ENCODE data around the gene KCNG4.

Gene KCNG4

GRCh38 chr16:84239909-84240308 is at the start of gene KCNG4:
TSS of gene KCNG4 (minus strand) at chr16:84240012. CDS start at chr16:84237485, 2,527 bp downstream.
- DNase-seq: no peak

DNA sequence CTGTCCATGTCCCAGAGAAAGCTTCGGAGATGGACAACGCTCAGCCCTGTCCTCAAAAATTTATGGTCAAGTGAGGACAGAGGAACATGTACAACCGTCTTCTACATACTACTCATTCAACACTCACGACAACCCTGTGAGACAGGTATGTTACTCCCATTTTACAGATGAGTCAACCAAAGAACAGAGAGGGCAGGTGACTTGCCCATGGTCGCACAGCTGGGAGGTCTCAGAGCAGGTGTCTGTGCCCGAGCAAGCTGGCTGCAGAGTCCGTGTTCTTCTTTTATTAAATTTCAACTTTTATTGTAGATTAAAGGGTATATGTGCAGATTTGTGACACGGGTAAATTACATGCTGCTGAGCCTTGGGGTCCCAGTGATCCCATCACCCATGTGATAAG is 49.1 kb upstream of the KCNG4 start:
- no peak for DNase-seq

- no peak for DNase-seq
Observed at GRCh38 chr16:84286578-84287240, 46.9 kb upstream of the KCNG4 start.

DNA sequence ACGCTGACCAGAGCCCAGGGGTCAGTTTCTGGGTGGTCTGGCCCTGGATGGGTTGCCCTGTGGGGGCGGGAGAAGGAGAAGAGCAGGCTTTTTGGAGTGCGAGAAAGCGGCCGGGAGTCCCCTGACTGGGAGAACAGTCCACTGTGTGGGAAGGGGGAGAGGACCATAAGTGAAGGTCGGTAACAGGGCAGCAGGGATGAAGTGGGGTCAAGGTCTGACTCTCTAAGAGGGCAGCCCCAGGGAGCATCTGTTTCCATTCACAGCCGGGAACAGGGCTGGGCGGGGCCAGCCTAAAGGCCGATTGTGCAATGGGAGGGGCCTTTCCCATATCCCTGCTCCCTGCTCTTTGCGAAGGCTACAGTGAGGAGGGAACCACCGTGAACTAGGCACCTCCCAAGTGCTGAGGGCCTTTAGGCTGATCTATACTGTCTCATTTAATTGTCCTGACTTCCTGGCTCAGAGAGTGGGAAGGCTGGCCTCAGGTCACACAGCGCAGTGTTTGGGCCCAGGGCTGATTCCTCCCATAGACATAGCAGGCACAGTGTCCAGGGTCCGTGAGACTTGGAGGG is 44.4 kb upstream of the KCNG4 start:
- DNase-seq: no peak

DNA sequence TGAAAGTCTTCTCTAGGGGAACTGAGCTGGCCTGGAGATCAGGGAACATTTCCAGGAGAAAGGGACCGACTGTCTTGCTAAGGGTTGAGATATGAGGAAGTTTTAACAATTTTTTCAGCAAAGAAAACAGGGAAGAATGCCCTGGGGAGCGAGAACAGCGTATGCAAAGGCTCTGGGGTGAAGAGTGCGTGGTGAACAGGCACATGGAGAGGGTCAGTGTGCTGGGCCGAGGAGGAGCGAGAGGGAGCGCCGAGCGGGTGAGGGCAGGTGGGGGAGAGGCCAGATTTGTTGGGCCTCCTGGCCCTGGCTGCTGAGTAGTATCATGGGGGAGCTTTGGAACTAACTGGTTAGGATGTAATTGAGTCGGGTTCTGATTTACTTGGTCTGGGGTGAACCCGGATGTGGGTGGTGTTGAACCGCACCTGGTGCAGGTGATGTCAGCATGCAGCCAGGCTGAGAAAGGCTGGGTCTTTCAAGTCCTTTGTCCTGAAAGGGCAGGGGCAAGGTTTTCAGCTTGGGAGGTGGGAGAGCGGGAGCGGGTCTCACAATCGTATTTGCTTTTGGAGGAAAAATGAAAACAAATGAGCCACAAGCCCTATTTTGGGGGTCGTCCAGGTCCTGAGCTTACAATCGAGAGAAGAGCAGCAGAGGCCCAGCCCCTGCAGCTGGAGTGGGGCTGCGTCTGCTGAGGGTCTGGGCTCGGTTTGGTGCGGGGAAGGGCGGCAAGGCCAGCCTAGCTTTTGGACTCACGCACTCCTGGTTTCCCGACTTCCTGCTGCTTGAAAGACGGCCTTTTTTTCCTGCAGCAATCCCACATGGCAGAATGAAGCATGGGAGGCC is 43.7 kb upstream of the KCNG4 start:
- no peak for DNase-seq

- no peak for DNase-seq
Observed at GRCh38 chr16:84282533-84282932, 42.7 kb upstream of the KCNG4 start.

- DNase-seq: no peak
Observed at GRCh38 chr16:84281074-84281473, 41.3 kb upstream of the KCNG4 start.

DNA sequence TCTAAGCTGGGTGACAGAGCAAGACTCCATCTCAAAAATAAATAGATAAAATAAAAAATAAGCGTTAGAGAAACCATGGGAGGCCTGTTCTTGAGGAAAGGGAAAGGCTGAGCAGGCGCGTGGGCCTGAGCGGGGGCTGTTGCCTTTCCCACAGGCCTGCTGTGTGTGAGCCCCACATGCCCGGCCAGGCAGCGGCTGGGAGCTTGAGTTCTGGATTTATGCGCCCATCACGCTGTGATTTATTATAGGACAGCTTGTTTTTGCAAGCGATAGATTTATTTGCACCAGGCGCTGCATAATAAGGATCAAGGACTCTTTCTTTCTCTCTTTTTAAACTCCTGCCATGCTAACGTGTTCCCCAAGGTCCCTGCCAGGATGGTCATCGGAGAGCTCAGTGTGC is 40.1 kb upstream of the KCNG4 start:
- no peak for DNase-seq

DNA sequence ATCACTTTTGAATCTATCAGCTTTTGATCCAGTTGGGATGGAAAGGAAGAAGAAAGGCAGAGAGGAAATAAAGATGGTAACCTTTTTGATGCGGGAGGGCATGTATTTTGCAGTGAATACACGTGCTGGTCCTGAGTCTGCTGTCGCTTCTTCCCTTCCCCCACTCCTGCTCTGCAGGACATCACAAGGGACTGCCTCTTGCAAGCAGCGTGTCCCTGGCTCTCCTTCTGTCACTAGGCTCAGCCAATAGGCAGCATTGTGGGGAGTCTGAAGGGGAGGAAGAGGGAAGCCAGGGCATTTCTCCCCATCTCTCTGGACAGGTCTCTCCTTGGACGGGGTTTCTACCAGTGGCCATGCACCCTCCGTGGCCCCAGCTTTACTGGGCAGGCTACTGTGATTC is 39.2 kb upstream of the KCNG4 start:
- DNase-seq: no peak

- no peak for DNase-seq
Observed at GRCh38 chr16:84278333-84278732, 38.5 kb upstream of the KCNG4 start.

- peak; percentile 68 for DNase-seq
Observed at GRCh38 chr16:84277244-84277823, 37.5 kb upstream of the KCNG4 start.

DNA sequence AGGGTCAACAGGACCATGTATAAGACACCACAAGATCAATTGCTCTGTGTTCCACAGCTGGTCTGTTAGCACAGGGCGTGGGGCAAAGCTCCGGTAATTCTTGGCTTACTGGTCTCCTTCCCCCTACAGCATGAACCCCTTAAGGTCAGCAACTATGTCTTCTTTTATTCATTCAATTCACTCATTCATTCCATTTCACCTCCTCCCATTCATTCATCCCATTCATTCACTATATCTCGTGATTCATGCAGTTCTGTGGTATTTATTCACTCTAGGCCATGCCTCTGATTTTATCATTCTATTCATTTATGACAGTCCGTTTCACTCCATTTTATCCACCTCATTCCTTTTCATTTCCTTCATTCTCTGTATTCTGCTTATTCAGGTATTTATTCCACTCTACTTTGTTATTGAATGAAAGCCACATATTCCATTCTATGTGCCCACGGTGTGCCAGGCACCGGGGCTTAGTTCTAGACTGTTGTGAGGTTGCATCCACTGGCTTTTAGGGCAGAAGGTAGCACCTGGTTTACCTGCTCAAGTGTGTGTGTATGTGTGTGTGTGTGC is 35.9 kb upstream of the KCNG4 start:
- no peak for DNase-seq

DNA sequence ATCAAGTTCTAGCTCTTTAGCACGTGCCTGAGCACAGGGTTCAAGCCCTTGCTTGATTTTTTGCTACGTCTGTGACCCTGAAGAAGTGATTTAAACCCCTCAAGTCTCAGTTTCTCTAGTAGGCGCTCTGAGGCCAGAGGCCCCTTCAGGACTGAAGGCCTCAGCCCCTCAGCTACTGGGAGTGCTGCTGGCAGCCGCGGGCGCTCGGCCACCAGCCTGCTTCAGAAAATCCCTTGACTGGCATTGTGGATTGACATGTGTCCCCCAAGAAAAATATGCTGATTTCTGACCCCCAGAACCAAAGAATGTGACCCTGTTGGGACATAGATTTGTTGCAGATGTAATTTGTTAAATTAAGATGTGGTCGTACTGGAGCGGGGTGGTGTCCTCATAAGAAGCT is 34.7 kb upstream of the KCNG4 start:
- DNase-seq: no peak

DNA sequence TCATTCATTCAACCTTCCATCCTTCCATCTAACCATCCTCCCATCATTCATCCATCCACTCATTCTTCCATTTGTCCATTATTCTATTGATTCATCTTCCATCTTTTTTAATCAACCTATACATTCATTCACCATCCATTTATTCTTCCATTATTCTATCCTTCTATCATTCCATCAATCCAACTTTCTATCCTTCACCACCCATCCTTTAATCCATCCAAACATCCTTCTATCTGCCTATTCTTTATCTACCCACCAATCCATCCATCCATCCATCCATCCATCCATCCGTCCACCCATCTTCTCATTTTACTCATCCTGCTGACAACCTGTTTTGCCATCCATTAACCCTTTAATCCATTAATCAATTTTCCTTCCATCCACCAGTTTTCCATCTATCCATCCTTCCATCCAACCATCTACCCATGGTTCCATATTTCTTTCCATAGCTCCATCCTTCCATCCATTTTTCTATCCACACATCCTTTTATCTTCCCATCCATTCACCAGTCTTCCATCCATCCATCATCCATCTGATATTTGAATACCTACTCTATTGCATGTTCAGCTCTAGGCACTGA is 33.0 kb upstream of the KCNG4 start:
- no peak for DNase-seq

GRCh38 chr16:84271866-84272265 is 32.1 kb upstream of the KCNG4 start:
- DNase-seq: no peak

DNA sequence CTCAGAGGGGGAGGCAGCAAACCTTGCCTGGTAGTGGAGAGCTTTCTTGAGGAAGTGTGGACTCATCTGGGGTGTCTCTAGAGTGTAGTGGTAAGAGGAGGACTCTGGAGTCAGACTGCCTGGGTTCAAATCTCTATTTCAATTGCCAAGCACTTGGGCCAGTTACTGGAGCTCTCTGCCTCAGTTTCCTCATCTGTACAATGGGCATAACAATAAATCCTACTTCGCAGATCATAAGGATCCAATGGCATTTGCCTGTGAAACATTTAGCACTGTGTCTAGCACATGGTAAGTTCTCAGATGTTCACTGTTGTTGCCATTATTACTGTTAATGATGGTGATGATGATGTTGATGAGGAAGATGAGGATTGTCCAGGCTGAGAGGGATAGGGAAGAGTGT is 31.2 kb upstream of the KCNG4 start:
- DNase-seq: no peak

DNA sequence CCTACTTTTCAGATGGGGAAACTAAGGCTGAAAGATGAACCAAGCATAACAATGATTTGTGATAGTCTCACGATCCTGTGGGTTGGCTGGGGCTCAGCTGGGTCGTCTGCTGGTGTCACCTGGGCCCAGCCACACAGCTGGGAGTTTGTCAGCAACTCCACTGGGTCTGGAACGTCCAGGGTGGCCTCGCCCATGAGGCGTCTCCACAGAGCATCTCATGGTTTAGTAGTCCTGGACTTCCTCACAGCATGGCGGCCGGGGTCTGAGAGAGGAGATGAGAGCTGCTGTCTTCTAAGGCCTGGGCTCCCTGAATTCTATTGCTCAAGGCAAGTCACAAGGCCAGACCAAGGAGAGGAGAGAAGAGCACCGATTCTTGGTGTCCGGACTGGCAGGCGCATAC is 30.7 kb upstream of the KCNG4 start:
- DNase-seq: no peak

DNA sequence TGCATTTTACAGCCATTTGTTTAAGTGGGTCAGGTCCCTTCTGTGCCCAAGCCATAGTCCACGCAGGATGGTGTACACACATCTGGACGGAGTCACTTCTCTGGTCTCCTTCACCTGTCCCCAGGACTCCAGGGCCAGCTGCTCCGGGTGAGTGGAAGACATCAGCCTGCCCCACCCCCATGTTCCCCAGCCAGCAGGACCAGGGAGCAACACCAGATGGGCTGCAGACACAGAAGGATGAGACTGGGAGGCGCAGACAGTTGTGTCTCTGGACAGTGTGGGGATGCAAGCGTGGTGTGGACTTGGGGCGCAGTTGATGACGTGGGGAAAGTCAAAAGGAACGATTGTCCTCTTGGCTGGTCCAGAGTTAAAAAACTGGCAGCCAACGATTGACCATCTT is 30.3 kb upstream of the KCNG4 start:
- no peak for DNase-seq

GRCh38 chr16:84268291-84269040 is 28.7 kb upstream of the KCNG4 start:
- peak; percentile 24 for DNase-seq

DNA sequence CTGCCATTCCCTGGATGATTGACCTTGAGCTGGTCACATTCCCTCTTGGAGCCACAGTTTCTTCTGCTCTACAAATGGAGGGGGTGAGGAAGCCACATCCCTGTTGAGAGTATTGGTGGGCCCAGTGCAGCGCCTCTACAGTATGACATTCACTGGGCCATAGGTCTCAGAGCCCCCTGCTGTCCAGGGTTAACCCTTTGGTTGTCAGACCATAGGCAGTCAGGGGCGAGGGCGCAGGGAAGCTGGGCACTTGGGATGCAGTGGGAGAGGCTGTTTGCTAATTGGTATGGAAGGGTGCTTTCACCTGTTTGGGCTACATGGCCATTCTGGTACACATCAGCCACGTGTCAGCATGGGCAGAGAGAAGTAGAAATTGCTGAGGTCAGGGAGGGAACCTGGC is 27.6 kb upstream of the KCNG4 start:
- no peak for DNase-seq

DNA sequence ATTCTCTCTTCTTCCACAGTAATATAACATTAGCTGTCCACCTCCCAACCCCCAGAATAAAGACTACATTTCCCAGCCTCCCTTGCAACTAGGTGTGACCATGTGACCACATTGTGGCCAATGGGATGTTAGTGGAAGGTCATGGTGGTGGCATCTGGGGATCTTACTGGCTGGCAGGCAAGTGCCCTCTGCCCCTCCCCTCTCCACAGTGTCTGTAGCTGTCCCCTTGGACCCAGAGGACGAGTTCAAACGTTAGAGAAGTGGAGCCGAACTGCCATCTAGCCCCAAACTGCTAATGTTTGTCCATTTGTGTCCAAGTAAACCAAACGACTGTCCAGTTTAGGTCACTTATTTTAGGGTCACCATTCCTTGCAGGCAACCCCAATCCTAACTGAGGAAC is 26.6 kb upstream of the KCNG4 start:
- DNase-seq: no peak

GRCh38 chr16:84262939-84263338 is 23.1 kb upstream of the KCNG4 start:
- no peak for DNase-seq

Measured in NCI-H1694 treated with DMSO at 0.1 percent for 48 hours (cell line).